ENCODE measurements around the gene HDDC3.
"Not testable (repeated sequence)": the region's sequence is repeated elsewhere in the genome, so short reads cannot be mapped to it uniquely, and the experiment has no call there.

Gene HDDC3

GRCh38 chr15:90930861-90931574 is 1.3 kb downstream of the HDDC3 start:
- H3K4me3 ChIP-seq (ENCODE audit: low read depth, low read length) = no peak overlapping the region

GRCh38 chr15:90929246-90930019 is 2.9 kb downstream of the HDDC3 start:
- H3K4me3 ChIP-seq (ENCODE audit: low read depth, low read length) = no peak overlapping the region

GRCh38 chr15:90928106-90928505 is 4.2 kb downstream of the HDDC3 start:
- H3K4me3 ChIP-seq (ENCODE audit: low read depth, low read length) = not testable (repeated sequence)

GRCh38 chr15:90926766-90927165 is 5.6 kb downstream of the HDDC3 start:
- H3K4me3 ChIP-seq (ENCODE audit: low read depth, low read length) = not testable (repeated sequence)

GRCh38 chr15:90924375-90924774 is 8.0 kb downstream of the HDDC3 start:
- no peak overlapping the region for H3K4me3 ChIP-seq (ENCODE audit: low read depth, low read length)

GRCh38 chr15:90922712-90923322 is 9.5 kb downstream of the HDDC3 start:
- not testable (repeated sequence) for H3K4me3 ChIP-seq (ENCODE audit: low read depth, low read length)

- no peak overlapping the region for H3K4me3 ChIP-seq (ENCODE audit: low read depth, low read length)
These were observed 10.5 kb downstream of the HDDC3 start for GRCh38 chr15:90921887-90922286.

GRCh38 chr15:90918835-90919234 is 13.5 kb downstream of the HDDC3 start:
- H3K4me3 ChIP-seq (ENCODE audit: low read depth, low read length) = no peak overlapping the region

GRCh38 chr15:90918034-90918788 is 14.1 kb downstream of the HDDC3 start:
- no peak overlapping the region for H3K4me3 ChIP-seq (ENCODE audit: low read depth, low read length)

- H3K4me3 ChIP-seq (ENCODE audit: low read depth, low read length) = no peak overlapping the region
These were observed 14.8 kb downstream of the HDDC3 start for GRCh38 chr15:90917569-90917968.

- H3K4me3 ChIP-seq (ENCODE audit: low read depth, low read length) = no peak overlapping the region
These were observed 15.9 kb downstream of the HDDC3 start for GRCh38 chr15:90916461-90916860.

GRCh38 chr15:90915808-90916440 is 16.4 kb downstream of the HDDC3 start:
- H3K4me3 ChIP-seq (ENCODE audit: low read depth, low read length) = no peak overlapping the region

- H3K4me3 ChIP-seq (ENCODE audit: low read depth, low read length) = no peak overlapping the region
These were observed 17.0 kb downstream of the HDDC3 start for GRCh38 chr15:90915216-90915807.

GRCh38 chr15:90914305-90915080 is 17.9 kb downstream of the HDDC3 start:
- H3K4me3 ChIP-seq (ENCODE audit: low read depth, low read length) = no peak overlapping the region

GRCh38 chr15:90913398-90913944 is 18.9 kb downstream of the HDDC3 start:
- no peak overlapping the region for H3K4me3 ChIP-seq (ENCODE audit: low read depth, low read length)

- H3K4me3 ChIP-seq (ENCODE audit: low read depth, low read length) = no peak overlapping the region
These were observed 19.6 kb downstream of the HDDC3 start for GRCh38 chr15:90912770-90913075.

GRCh38 chr15:90911906-90912769 is 20.2 kb downstream of the HDDC3 start:
- H3K4me3 ChIP-seq (ENCODE audit: low read depth, low read length) = no peak overlapping the region

- no peak overlapping the region for H3K4me3 ChIP-seq (ENCODE audit: low read depth, low read length)
These were observed 21.1 kb downstream of the HDDC3 start for GRCh38 chr15:90911302-90911623.
